GM18519 (cell line): ENCODE data around the gene STUM.
A peak's percentile ranks its signal among the peaks of the same experiment; 100 is the strongest.
"Not testable (repeated sequence)": the region's sequence is repeated elsewhere in the genome, so short reads cannot be mapped to it uniquely, and the experiment has no call there.

Experiments
- ATAC-seq: cut with Tn5 transposase; IDR thresholded peaks from one replicate; pipeline ENCODE4 v1.9.1; 2021; ENCODE audit warnings: mild to moderate bottlenecking, moderate library complexity; ENCODE audit not compliant: unreplicated experiment, low FRiP score

STUM gene

DNA sequence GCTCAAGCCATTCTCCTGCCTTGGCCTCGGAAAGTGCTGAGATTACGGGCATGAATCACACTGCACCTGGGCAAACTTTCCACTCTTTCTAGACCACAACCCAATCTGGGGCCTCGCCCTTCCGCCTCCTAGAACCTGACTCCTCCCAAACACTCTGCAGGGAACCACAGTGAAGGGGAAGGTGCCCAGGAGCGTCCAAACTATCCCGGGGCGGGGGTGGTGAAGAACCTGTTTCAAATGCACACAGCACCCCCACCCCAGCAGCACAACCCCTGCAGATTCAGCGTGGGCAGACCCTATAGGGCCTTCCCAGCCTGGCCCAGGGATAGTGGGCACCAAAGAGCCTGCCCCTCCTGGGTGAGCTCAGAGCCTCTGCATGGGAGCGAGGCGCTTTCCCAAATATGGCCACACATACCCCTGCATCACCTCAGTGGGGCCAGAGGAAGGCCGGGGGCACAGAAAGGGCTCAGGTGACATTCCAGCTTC is 86.9 kb downstream of the STUM start:
- no peak for ATAC-seq

DNA sequence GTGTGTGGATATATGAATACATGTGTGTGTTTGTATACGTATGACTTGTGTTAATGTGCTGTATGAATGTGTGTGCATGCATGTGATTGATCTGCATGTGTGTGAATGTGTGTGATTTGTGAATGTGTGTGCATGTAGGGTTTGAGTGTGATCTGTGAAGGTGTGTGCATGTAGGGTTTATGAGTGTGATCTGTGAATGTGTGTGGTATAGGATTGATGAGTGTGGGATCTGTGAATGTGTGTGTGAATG is 88.2 kb downstream of the STUM start:
- ATAC-seq = no peak

- no peak for ATAC-seq
These were observed 88.8 kb downstream of the STUM start for GRCh38 chr1:226637147-226637935.

DNA sequence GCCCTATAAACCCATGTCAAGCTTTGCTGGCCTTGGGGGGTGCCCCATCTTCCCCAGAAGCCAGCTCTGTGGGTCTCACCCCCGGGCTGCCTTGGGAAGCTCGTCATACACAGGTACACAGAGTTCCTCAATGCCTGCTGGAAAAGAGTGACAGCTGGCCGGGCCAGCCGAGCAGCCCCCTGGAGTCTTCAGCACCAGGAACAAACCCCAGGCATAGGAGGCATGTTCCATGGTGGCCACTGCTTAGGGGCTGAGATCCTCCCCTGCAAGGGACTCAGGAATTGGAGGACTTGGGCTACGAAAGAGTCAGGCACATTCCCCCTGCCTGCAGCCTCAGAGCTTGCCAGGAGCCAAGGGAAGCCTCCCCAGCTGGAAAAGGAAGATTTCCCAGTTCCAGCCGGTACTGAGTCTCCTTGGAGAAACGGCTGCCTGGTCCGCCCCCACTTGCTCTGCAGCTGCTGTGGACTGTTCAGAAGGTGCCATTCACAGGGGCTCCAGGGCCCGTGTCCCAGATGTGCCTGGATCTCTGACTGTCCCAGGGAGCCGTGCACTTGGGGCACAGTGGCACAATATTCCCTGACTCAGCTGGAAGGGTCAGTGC is 89.5 kb downstream of the STUM start:
- ATAC-seq = no peak

- no peak for ATAC-seq
These were observed 90.0 kb downstream of the STUM start for GRCh38 chr1:226638608-226639007.

- not testable (repeated sequence) for ATAC-seq
These were observed 90.6 kb downstream of the STUM start for GRCh38 chr1:226639206-226639605.

- no peak for ATAC-seq
These were observed 91.1 kb downstream of the STUM start for GRCh38 chr1:226639631-226640061.

DNA sequence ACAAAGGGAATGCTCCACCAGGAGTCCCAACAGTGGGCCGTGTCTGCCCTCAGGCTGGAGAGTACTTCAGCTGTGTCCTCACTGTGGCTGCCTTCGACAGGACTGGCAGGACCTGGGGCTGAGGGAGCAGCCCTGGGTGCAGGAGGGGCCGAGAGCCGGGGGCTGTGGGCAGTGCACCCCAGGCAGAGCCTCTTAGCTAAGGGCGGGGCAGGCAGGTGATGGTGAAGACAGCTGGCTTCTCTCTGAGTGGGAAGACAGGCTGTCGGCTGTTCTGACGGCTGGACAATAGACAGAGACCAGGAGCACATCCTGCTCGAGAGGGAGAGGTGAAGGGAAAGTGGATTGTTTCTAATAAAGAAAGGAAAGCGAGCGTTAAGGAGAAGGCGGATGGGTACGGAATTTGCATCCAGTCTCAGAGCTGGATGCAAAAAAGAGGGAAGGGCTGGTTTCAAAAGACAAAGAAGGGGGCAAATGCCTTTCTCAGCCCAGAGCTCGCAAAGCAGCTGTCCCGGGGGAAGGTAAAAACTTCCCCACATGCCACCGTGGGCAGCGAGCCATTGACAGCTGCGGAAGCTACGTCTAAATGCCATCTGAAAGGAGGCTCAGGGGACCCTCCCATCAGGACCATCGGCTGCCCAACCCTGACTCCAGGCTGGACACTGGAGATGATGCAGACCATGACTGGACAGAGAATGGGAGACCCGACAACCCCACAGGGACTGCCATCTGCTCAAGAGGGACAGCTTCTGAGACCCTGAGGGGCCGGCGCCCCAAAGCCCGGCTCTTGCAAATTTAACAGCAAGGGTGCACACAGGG is 92.0 kb downstream of the STUM start:
- no peak for ATAC-seq

GRCh38 chr1:226641671-226642231 is 93.2 kb downstream of the STUM start:
- no peak for ATAC-seq

GRCh38 chr1:226642421-226642820 is 93.9 kb downstream of the STUM start:
- no peak for ATAC-seq

GRCh38 chr1:226643177-226643576 is 94.6 kb downstream of the STUM start:
- peak; percentile 60 for ATAC-seq

DNA sequence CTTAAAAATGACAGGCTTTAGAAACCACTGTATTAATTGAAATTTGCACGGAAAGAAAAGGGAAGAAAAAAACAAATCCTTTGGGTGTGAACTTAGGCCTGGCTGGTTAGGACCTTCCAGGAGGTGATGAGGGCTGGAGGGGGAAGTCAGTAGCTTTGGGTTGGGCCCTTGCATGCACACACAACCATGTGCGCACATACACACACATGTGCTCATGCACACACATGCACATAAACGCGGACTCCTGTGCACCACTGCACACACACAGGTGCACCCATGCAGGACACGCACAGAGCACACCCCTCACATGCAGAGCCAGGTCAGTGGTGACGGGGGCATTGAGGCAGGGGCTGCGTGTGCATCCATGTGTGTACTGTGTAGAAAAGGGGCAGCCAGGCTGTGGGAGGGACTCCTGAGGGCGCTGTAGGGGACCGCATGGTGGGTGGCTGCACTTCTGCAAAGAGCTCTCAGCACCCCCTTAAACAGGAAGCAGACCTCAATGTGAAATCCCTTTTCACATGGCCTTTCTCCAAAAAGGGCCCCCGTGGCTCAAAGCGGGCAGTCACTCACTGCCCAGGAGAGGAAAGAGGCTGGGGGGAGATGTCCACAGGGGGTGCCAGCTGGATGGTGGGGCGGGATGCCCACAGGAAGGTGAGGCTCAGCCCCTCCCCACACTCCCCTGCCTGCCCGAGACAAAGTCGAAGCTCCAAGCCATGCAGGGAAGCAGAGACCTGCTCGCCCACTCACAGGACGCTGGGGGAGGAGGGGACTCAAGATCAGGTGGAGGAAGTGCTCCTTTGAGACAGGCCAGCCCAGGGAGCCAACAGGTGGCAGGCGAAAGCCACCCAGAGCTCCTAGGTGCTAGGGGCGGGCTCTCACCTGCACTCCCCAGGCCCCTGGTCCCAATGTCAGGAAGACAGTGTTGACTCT is 95.3 kb downstream of the STUM start:
- no peak for ATAC-seq

DNA sequence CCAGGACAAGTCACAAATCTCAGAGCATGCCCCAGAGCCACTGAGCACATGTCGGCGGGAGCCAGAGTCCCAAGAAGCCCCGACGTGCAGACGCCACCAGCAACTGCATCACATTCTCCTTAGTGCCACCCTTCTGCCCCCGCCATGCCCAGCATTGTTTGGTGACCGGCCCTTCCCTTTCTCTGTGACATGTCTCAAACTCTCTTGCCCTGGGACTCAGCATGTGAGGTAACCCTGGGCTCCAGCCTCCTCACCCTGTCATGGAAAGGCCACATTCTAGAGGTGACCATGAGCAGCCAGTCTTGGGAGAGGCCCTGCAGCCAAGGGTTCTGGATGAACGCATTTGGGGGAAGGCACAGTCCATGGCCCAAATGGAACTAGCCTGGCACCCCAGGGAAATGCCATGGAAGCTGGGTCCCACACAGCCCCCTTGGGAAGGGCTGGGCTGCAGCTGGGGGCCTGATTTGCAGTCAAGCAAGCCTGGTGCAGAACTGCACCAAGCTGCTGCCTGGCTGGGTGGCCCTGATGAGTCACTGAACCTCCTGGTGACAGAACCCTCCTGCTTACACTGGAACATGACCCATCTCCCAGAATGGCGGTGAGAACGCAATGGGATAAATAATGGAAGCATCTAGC is 96.1 kb downstream of the STUM start:
- ATAC-seq = no peak

- ATAC-seq = no peak
These were observed 96.9 kb downstream of the STUM start for GRCh38 chr1:226645279-226645976.

DNA sequence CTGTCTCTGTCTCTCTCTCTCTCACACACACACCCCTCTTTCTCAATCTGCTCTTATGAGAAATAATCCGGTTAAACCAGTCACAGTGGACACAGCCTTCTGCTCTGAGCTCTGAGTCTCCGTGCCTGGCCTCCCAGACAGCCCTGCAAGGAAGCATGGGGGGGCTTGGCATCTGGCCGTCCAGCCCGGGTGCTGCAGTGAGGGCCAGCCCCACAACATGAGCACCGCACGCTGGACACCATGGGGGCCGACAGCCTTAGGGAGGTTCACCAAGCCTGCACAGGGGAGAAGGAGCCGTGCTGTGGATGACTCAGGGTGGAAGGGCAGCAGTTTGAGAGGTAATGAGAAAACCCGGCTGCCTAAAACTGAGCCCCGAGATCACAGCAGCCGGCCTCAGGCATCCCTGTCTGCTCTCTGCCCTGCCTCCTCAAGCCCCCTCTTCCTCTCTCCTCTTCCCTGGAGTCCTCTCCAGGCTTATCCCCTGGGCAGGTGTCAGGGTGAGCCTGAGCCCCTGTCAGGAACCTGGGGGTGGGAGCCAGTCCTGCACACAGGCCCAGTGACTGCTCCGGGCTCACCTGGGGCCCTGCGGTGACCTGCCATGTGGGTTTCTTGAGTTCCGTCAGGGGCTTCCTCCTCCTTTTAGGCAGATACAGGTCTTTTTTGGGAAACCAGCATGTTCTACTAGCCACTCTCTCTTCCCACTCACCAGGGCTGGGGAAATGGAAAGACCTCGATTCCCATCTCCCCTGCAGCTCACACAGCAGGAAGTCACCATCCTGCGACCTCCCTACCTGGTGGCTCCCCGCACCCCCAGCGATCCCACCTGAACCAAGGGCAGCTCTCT is 97.7 kb downstream of the STUM start:
- no peak for ATAC-seq

DNA sequence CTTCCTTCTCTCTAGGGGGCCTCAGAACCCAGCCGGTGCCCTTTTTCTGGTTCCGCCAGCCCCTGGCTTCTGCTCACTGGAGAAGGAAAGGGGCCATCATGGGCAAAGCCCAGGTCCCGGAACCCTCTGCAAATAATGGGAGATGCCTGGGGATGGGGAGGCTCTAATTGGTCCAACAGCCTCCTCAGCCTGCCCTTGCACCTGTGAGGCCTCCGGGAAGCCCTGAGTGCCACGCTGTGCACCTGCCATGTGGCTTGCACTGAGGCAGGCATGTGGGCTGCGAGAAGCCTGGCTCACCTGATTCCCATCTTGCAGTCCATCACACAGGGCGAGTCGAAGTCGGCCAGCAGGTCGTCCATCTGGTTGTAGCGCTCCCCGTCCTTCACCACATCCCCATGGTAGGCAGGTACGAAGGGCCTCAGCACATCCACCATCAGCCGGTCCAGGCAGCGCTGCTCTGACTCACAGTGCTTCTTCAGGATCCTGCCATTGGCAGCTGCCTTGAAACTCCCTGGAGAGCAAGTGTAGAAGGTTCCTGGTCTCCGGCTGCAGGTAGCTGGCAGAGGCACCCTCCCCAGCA is 98.4 kb downstream of the STUM start:
- no peak for ATAC-seq

DNA sequence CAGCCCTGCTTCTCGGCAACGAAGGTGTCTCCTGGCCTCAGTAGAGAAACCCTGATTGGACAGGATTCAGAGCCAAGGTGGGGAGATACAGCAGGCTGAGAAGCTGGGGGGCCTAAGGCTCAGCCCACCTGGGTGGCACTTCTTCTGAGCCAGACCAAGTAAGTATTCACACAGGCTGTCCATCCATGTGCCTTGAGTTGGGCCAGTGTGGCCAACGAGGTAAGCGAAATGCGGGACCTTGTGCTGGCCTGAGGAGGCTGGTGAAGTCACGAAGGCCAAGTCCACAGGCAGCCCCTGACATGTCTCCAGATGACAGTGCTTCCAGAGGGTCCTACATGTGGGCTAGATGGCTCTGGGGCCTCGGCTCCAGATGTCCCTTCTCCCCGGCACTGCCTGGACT is 99.2 kb downstream of the STUM start:
- ATAC-seq = no peak

- no peak for ATAC-seq
These were observed 99.9 kb downstream of the STUM start for GRCh38 chr1:226648421-226648820.
